ENCODE data around the gene ALDH1A3. TPM values are rescaled to one million over a fixed set of nuclear protein-coding genes. Genes with fewer than 3 reads are reported as not detected.

Gene ALDH1A3
- total and polyA plus RNA-seq, 2 of the 13 experiments (the other 11 are each of a cell fraction or from before 2014, with no cell fraction given) = not detected

DNA sequence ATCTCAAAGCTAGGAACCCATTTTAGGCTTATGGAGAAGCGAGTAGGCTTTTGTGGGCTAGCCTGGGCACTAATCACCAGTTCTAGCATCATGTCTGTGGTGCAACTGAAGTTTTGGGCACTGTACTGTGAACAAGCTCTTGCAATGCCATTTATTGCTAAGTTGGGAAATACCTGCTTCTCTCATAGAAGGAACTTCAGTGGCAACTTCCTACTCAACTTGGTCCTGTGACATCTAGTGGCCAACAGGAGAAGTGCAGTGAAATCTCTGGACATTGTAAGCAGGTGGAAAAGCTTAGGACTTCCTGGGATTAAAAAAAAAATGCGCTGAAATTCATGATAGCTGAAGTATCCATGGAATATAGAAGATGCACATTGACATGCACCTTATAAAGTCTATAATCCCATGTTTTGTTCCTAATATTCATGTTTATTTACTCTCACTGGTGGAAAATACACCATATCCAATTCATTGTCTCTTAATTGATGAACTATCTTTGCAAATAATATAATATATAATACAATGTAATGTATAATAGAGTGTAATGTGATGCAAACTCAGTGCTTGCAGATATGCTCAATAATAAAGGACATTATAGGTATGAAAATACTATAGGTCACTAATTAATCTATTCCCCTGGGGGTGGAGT, 6.5 kb upstream of the ALDH1A3 start:
- Histone ChIP-seq H4K20me1 (ENCODE audit: insufficient read depth, low read length) (no peaks in the 10 kb centered on the region), H3K27me3 (ENCODE audit: control insufficient read depth in 1 of 2, insufficient read depth in 2 of 2, low read length in 2 of 2) (peaks cover 0 to 17% of the 10 kb centered on the region in 2 experiments; a peak in 1 of 5 replicates), H3K4me1 (ENCODE audit: insufficient read depth, low read length) (no peaks in the 10 kb centered on the region), H3K9ac (ENCODE audit: insufficient read depth, low read depth, low read length) (no peak overlapping the region), H3K36me3 (replicated peaks in 1 of 2; ENCODE audit: control insufficient read depth in 1 of 2, insufficient read depth in 2 of 2, low read length in 2 of 2) (no peaks in the 10 kb centered on the region), H3K27ac (ENCODE audit: extremely low read length, insufficient read depth, low read length) (no peak overlapping the region), H3K4me3 (replicated peaks in 1 of 3; ENCODE audit: insufficient read depth in 1 of 3, low read depth in 2 of 3, low read length in 3 of 3) (no peak overlapping the region), H3K79me2 (ENCODE audit: insufficient read depth, low read length) (no peaks in the 10 kb centered on the region), H3K4me2 (ENCODE audit: low read depth, low read length) (no peak overlapping the region), H2AFZ (ENCODE audit: low read length) (no peak overlapping the region), H3K9me3 (ENCODE audit: low read length) (peaks cover 13% of the 10 kb centered on the region)
- peak; percentile 70 for DNase-seq (ENCODE audit: low spot score)
- peak; percentile 92 for FAIRE-seq
- CTCF ChIA-PET (ENCODE audit: low intra/inter-chr PET ratio, low total read pairs) = interaction anchor here (1.7 to 2.1 kb wide), 2 partner anchors 201 to 245 kb away, joined by 23 to 30 read pairs; no protein-coding TSS in a partner anchor
- peak; percentile 71 for ATAC-seq
- in situ Hi-C loops (cut with HindIII; ENCODE audit: extremely low pct_ligation_motif_present, low pct_unique_long_range_greater_than_20kb) = loop anchor here (5.0 kb wide), 1 partner anchor 206 kb away; no protein-coding TSS in a partner anchor
- BruUV-seq (replicated peaks) = no TSS peak
- intact Hi-C loops (cut with micrococcal nuclease; ENCODE audit: unreplicated experiment) = loop anchor here (1.0 kb wide), 2 partner anchors 201 to 246 kb away; no protein-coding TSS in a partner anchor
- WGBS (ENCODE audit: low lambda C conversion rate) = 0% methylated on average over 2 of the region's 2 CpGs
- POLR2A ChIA-PET = no interaction called here
- TF ChIP-seq SRY (CRISPR knock-in tag; IDR thresholded peaks at IDR 0.05) (no peak), RAD21 (CRISPR knock-in tag; IDR thresholded peaks at IDR 0.05) (peak; percentile 49; the same call in 1 of the 2 replicates), ZFP36L1 (CRISPR knock-in tag; IDR thresholded peaks at IDR 0.05) (no peak), TEAD3 (CRISPR knock-in tag; optimal IDR thresholded peaks at IDR 0.05; ENCODE audit: borderline replicate concordance) (peak; percentile 10), KAT2B (IDR thresholded peaks at IDR 0.05; ENCODE audit: borderline replicate concordance, low read depth, low read length) (no peak), ZNF556 (CRISPR knock-in tag; IDR thresholded peaks at IDR 0.05; ENCODE audit: borderline replicate concordance) (no peak), HES4 (CRISPR knock-in tag; IDR thresholded peaks at IDR 0.05; ENCODE audit: borderline replicate concordance) (no peak), ZNF251 (CRISPR knock-in tag; IDR thresholded peaks at IDR 0.05) (no peak), ZC3H4 (CRISPR knock-in tag; IDR thresholded peaks at IDR 0.05; ENCODE audit: borderline replicate concordance) (no peak), ZNF713 (CRISPR knock-in tag; IDR thresholded peaks at IDR 0.05) (no peak), RCOR2 (CRISPR knock-in tag; IDR thresholded peaks at IDR 0.05) (no peak), ZNF367 (CRISPR knock-in tag; IDR thresholded peaks at IDR 0.05; ENCODE audit: borderline replicate concordance) (no peak), ZNF501 (CRISPR knock-in tag; IDR thresholded peaks at IDR 0.05) (no peak), MIXL1 (CRISPR knock-in tag; IDR thresholded peaks at IDR 0.05) (no peak)
- TF ChIP-seq, protein P1, sequence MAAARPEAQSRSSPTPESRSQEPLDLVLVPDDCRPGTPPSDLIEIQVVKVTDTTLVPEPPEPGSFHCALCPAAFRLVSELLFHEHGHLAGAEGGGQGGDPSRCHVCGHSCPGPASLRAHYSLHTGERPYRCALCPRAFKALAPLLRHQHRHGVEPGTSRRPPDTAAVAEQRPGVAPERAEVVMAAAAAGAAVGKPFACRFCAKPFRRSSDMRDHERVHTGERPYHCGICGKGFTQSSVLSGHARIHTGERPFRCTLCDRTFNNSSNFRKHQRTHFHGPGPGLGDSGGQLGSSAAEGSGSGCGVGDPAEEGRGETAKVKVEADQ (CRISPR knock-in tag; IDR thresholded peaks at IDR 0.05; ENCODE audit: borderline replicate concordance) = no peak
- TF ChIP-seq, protein P2, sequence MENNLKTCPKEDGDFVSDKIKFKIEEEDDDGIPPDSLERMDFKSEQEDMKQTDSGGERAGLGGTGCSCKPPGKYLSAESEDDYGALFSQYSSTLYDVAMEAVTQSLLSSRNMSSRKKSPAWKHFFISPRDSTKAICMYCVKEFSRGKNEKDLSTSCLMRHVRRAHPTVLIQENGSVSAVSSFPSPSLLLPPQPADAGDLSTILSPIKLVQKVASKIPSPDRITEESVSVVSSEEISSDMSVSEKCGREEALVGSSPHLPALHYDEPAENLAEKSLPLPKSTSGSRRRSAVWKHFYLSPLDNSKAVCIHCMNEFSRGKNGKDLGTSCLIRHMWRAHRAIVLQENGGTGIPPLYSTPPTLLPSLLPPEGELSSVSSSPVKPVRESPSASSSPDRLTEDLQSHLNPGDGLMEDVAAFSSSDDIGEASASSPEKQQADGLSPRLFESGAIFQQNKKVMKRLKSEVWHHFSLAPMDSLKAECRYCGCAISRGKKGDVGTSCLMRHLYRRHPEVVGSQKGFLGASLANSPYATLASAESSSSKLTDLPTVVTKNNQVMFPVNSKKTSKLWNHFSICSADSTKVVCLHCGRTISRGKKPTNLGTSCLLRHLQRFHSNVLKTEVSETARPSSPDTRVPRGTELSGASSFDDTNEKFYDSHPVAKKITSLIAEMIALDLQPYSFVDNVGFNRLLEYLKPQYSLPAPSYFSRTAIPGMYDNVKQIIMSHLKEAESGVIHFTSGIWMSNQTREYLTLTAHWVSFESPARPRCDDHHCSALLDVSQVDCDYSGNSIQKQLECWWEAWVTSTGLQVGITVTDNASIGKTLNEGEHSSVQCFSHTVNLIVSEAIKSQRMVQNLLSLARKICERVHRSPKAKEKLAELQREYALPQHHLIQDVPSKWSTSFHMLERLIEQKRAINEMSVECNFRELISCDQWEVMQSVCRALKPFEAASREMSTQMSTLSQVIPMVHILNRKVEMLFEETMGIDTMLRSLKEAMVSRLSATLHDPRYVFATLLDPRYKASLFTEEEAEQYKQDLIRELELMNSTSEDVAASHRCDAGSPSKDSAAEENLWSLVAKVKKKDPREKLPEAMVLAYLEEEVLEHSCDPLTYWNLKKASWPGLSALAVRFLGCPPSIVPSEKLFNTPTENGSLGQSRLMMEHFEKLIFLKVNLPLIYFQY (CRISPR knock-in tag; IDR thresholded peaks at IDR 0.05; ENCODE audit: borderline replicate concordance) = no peak
- TF ChIP-seq, protein P3, sequence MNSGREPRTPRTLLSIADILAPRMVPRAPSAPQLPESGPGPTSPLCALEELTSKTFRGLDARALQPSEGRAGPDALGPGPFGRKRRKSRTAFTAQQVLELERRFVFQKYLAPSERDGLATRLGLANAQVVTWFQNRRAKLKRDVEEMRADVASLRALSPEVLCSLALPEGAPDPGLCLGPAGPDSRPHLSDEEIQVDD (CRISPR knock-in tag; IDR thresholded peaks at IDR 0.05; ENCODE audit: borderline replicate concordance) = no peak
- TF ChIP-seq, protein P4, sequence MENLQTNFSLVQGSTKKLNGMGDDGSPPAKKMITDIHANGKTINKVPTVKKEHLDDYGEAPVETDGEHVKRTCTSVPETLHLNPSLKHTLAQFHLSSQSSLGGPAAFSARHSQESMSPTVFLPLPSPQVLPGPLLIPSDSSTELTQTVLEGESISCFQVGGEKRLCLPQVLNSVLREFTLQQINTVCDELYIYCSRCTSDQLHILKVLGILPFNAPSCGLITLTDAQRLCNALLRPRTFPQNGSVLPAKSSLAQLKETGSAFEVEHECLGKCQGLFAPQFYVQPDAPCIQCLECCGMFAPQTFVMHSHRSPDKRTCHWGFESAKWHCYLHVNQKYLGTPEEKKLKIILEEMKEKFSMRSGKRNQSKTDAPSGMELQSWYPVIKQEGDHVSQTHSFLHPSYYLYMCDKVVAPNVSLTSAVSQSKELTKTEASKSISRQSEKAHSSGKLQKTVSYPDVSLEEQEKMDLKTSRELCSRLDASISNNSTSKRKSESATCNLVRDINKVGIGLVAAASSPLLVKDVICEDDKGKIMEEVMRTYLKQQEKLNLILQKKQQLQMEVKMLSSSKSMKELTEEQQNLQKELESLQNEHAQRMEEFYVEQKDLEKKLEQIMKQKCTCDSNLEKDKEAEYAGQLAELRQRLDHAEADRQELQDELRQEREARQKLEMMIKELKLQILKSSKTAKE (CRISPR knock-in tag; IDR thresholded peaks at IDR 0.05; ENCODE audit: borderline replicate concordance) = no peak
